Measurements from ENCODE around the gene ZDHHC11. TPM values are rescaled to one million over a fixed set of nuclear protein-coding genes. Genes with fewer than 3 reads are reported as not detected.

Gene ZDHHC11
- polyA plus RNA-seq, 1 donor (not counting 4 experiments of a cell fraction or from before 2014, with no cell fraction given) = 0.33 TPM

DNA sequence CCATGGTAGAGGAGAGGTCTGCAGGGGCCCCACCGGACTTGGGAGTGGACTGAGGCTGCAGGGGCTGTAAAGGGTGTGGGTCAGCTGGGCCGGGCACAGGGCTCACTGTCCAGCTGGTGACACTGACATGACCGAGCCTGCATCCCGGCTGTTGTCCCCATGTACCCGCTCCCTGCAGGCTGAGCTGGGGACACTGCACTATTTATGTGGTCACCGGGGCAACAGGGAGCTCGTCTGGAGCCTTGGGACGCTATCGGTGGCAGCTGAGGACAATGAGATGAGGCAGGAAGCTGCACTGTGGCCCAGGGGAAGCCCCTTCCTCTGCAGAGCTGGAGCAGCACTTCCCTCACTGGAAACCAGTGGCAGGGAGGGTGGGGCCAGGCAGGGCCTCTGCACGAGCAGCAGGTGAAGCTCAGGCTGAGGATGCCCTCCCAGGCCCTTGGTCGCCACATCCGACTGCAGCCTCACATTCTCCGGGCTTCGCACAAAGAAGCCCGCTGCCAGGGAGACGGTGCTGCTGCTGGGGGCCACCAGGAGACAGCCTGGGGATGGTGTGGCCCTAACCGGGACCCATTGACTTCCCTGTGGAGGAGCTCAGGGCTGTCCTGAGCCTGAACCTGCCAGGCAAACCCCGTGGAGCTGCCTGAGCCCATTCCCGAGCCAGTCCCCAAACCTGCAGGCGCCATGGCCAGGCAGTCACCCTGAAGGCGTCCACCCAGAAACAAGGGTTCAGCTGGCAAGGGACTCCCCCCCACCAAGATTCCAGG, 92.7 kb downstream of the ZDHHC11 start:
- dilution Hi-C loops (cut with MboI; ENCODE audit: extremely low pct_ligation_motif_present, low sequenced_read_pairs) = no loop called here
- no peak overlapping the region for H3K4me2 ChIP-seq (ENCODE audit: control insufficient read depth, extremely low read depth, insufficient read depth, low read depth, low read length)
- H3K79me2 ChIP-seq (ENCODE audit: control insufficient read depth, insufficient read depth, low read length) = no peaks in the 10 kb centered on the region
- H3K27me3 ChIP-seq (ENCODE audit: control insufficient read depth, extremely low read depth, insufficient read depth, low read length) = peaks cover 35% of the 10 kb centered on the region
- H3K36me3 ChIP-seq (ENCODE audit: control insufficient read depth in 2 of 2, extremely low read depth in 1 of 2, insufficient read depth in 2 of 2, low read length in 2 of 2) = no peaks in the 10 kb centered on the region
- no peaks in the 10 kb centered on the region for H3K9me3 ChIP-seq (ENCODE audit: control insufficient read depth, low read depth, low read length)
- H3K9ac ChIP-seq (ENCODE audit: control insufficient read depth, extremely low read depth, insufficient read depth, low read length) = no peak overlapping the region
- no peak overlapping the region for H3K4me3 ChIP-seq (ENCODE audit: control insufficient read depth in 2 of 3, extremely low read depth in 1 of 3, insufficient read depth in 2 of 3, low read depth in 1 of 3, low read length in 3 of 3)
- no peak overlapping the region for H3K27ac ChIP-seq (ENCODE audit: control insufficient read depth, insufficient read depth, low read length)
- TF ChIP-seq EZH2 (IDR thresholded peaks at IDR 0.05; ENCODE audit: low read length) = no peak
- TF ChIP-seq, protein P1, sequence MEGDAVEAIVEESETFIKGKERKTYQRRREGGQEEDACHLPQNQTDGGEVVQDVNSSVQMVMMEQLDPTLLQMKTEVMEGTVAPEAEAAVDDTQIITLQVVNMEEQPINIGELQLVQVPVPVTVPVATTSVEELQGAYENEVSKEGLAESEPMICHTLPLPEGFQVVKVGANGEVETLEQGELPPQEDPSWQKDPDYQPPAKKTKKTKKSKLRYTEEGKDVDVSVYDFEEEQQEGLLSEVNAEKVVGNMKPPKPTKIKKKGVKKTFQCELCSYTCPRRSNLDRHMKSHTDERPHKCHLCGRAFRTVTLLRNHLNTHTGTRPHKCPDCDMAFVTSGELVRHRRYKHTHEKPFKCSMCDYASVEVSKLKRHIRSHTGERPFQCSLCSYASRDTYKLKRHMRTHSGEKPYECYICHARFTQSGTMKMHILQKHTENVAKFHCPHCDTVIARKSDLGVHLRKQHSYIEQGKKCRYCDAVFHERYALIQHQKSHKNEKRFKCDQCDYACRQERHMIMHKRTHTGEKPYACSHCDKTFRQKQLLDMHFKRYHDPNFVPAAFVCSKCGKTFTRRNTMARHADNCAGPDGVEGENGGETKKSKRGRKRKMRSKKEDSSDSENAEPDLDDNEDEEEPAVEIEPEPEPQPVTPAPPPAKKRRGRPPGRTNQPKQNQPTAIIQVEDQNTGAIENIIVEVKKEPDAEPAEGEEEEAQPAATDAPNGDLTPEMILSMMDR (optimal IDR thresholded peaks at IDR 0.05 in 1 of 3, IDR thresholded peaks at IDR 0.05 in 1 of 3, conservative IDR thresholded peaks at IDR 0.05 in 1 of 3; ENCODE audit: extremely low read depth in 1 of 3, insufficient read depth in 2 of 3, low read length in 3 of 3) = no peak
- no peak for DNase-seq (ENCODE audit: low read depth, low spot score)
- H3K9me1 ChIP-seq (ENCODE audit: control insufficient read depth, extremely low read depth, insufficient read depth, low read length) = no peaks in the 10 kb centered on the region
- H3K4me1 ChIP-seq (ENCODE audit: control insufficient read depth, extremely low read depth, insufficient read depth, low read length) = peaks cover 4% of the 10 kb centered on the region
- FAIRE-seq = no peak
- H4K20me1 ChIP-seq (ENCODE audit: control insufficient read depth, extremely low read depth, insufficient read depth, low read length) = peaks cover 4% of the 10 kb centered on the region
- no peak overlapping the region for H2AFZ ChIP-seq (ENCODE audit: control insufficient read depth, low read length)

DNA sequence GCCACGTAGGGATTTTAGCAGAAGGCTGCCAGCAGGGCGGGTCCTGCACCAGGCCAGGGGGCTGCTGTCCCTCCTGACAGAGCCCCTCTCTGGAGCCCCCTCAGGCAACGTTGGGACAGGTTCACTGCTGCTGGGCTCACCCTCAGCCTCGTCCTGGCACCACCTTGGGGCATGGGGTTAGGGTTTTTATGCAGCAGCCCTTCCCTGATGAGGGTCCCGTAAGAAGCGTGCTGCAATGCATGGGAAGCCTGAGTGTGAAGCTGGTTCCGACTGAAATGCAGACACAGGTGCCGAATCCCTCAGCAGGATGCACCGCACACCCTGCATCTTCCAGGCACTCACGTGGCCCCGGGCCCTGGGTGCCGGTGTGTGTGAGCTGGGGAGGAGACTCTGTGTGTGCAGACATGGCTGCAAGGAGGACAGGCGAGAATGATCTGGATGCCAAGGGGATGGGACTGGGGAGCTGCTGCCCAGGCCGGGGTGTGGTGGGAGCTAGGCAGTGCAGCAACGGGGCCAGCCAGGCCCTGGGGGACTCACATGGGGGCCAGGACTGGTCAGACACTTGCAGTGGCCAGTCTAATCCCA, 93.3 kb downstream of the ZDHHC11 start:
- Histone ChIP-seq H3K4me1 (ENCODE audit: control insufficient read depth, extremely low read depth, insufficient read depth, low read length) (peaks cover 2% of the 10 kb centered on the region), H2AFZ (ENCODE audit: control insufficient read depth, low read length) (no peak overlapping the region), H3K4me2 (ENCODE audit: control insufficient read depth, extremely low read depth, insufficient read depth, low read depth, low read length) (no peak overlapping the region), H3K27ac (ENCODE audit: control insufficient read depth, insufficient read depth, low read length) (no peak overlapping the region), H3K36me3 (ENCODE audit: control insufficient read depth in 2 of 2, extremely low read depth in 1 of 2, insufficient read depth in 2 of 2, low read length in 2 of 2) (no peaks in the 10 kb centered on the region), H3K9me1 (ENCODE audit: control insufficient read depth, extremely low read depth, insufficient read depth, low read length) (no peaks in the 10 kb centered on the region), H3K9ac (ENCODE audit: control insufficient read depth, extremely low read depth, insufficient read depth, low read length) (no peak overlapping the region), H3K4me3 (ENCODE audit: control insufficient read depth in 2 of 3, extremely low read depth in 1 of 3, insufficient read depth in 2 of 3, low read depth in 1 of 3, low read length in 3 of 3) (no peak overlapping the region), H3K9me3 (ENCODE audit: control insufficient read depth, low read depth, low read length) (no peaks in the 10 kb centered on the region), H4K20me1 (ENCODE audit: control insufficient read depth, extremely low read depth, insufficient read depth, low read length) (peaks cover 4% of the 10 kb centered on the region), H3K27me3 (ENCODE audit: control insufficient read depth, extremely low read depth, insufficient read depth, low read length) (peaks cover 35% of the 10 kb centered on the region), H3K79me2 (ENCODE audit: control insufficient read depth, insufficient read depth, low read length) (no peaks in the 10 kb centered on the region)
- TF ChIP-seq, protein P1 (optimal IDR thresholded peaks at IDR 0.05 in 1 of 3, IDR thresholded peaks at IDR 0.05 in 1 of 3, conservative IDR thresholded peaks at IDR 0.05 in 1 of 3; ENCODE audit: extremely low read depth in 1 of 3, insufficient read depth in 2 of 3, low read length in 3 of 3) = no peak
- TF ChIP-seq EZH2 (IDR thresholded peaks at IDR 0.05; ENCODE audit: low read length) = no peak
- DNase-seq (ENCODE audit: low read depth, low spot score) (no peak), FAIRE-seq (no peak)
- dilution Hi-C loops (cut with MboI; ENCODE audit: extremely low pct_ligation_motif_present, low sequenced_read_pairs) = no loop called here

Measured in keratinocyte (primary cell).